Epithelial cell of proximal tubule (primary cell): ENCODE measurements around the gene SPAG4. TPM values are rescaled to one million over a fixed set of nuclear protein-coding genes. Genes with fewer than 3 reads are reported as not detected.

Experiments used
- DNase-seq: peaks from one replicate; pipeline ENCODE4 v3.0.0-alpha.2; 2011; ENCODE audit warnings: low read depth
- H3K4me3 ChIP-seq: 2 replicates; pipeline ENCODE4 v1.5.1; 2011; ENCODE audit warnings: low read depth, mild to moderate bottlenecking, low read length
- total RNA-seq: library from RNA; depleted of rRNA; stranded (reverse); fragments of >200 nt; gene quantifications from 2 replicates; pipeline ENCODE4 v1.2.3, GENCODE V29; 2015
- TF ChIP-seq, protein P1 (sequence below): conservative IDR thresholded peaks from 2 replicates; pipeline ENCODE4 v1.5.1; 2012; ENCODE audit warnings: low read depth, mild to moderate bottlenecking, low read length

Gene SPAG4
- total RNA-seq, 1 donor from 2014 or later = 15.9 TPM

DNA sequence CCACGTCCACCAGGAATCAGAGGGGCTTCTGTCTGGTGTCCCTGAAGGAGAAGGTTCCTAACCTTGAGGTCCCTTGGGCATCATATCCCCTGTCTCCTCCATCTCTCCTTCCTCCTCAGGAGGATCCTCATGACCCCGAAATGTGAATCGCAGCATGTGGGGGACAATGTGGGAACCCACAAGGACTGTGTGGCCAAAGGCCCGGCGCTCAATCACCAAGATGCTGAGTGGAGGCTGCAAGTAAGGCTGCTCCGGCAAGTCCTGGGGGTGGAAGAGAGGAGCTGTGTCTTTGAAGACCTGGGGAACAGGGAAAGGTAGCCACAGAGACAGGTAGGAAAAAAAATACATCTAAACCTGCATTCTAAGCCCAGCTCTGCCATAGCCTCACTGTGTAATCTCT is 36.4 kb upstream of the SPAG4 start:
- TF ChIP-seq, protein P1, sequence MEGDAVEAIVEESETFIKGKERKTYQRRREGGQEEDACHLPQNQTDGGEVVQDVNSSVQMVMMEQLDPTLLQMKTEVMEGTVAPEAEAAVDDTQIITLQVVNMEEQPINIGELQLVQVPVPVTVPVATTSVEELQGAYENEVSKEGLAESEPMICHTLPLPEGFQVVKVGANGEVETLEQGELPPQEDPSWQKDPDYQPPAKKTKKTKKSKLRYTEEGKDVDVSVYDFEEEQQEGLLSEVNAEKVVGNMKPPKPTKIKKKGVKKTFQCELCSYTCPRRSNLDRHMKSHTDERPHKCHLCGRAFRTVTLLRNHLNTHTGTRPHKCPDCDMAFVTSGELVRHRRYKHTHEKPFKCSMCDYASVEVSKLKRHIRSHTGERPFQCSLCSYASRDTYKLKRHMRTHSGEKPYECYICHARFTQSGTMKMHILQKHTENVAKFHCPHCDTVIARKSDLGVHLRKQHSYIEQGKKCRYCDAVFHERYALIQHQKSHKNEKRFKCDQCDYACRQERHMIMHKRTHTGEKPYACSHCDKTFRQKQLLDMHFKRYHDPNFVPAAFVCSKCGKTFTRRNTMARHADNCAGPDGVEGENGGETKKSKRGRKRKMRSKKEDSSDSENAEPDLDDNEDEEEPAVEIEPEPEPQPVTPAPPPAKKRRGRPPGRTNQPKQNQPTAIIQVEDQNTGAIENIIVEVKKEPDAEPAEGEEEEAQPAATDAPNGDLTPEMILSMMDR = no peak
- no peak for DNase-seq
- H3K4me3 ChIP-seq = no peak overlapping the region

DNA sequence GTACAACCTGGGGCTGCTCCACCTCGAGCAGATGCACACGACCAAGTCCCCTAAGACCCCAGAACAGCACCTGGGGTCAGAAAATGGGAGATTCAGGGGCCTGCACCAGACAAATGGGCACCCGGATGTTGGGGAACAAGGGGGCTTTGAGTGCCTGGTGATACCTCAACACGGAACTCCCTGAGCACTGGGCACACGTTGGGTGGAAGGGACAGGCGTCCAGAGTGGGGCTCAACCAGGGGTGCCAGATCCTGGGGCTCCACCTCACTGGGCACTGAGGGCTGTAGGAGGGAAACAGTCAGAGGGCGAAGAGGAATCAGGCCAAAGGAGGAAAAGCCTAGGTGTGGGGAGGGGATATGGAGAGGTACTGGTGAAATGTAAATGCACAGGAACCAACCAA is 33.5 kb upstream of the SPAG4 start:
- no peak overlapping the region for H3K4me3 ChIP-seq
- DNase-seq = no peak
- TF ChIP-seq, protein P1 = no peak

DNA sequence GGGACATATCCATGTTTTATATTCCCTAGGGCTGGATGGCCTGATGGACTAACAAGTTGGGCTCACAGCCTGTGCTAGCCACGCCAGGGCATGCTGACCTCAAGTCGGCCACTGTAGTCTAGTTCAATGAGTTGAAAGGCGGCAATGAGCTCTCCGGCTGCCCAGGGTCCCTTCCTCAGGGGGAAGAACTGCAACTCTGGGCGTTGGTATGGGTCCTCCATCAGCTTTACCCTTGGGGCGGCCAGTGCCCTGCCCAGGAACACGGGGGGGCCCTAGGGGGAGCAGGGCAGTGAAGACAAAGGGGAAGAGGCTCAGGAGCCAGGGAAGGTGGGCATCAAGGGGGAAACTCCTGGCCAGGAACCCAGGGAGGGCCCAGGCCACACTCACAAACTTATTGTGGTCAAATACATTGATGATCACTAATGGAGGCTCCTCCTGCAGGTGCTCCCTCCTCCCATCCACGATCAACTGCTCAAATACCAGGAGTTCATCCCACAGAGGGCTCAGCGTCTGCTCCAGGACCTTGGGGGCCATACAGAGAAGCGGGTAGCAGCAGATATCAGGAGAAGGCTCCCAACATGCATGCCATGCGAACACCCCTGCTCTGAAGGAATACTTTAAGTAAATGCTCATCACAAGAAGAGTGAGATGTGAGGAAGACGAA is 32.8 kb upstream of the SPAG4 start:
- TF ChIP-seq, protein P1 = no peak
- no peak for DNase-seq
- H3K4me3 ChIP-seq = no peak overlapping the region

DNA sequence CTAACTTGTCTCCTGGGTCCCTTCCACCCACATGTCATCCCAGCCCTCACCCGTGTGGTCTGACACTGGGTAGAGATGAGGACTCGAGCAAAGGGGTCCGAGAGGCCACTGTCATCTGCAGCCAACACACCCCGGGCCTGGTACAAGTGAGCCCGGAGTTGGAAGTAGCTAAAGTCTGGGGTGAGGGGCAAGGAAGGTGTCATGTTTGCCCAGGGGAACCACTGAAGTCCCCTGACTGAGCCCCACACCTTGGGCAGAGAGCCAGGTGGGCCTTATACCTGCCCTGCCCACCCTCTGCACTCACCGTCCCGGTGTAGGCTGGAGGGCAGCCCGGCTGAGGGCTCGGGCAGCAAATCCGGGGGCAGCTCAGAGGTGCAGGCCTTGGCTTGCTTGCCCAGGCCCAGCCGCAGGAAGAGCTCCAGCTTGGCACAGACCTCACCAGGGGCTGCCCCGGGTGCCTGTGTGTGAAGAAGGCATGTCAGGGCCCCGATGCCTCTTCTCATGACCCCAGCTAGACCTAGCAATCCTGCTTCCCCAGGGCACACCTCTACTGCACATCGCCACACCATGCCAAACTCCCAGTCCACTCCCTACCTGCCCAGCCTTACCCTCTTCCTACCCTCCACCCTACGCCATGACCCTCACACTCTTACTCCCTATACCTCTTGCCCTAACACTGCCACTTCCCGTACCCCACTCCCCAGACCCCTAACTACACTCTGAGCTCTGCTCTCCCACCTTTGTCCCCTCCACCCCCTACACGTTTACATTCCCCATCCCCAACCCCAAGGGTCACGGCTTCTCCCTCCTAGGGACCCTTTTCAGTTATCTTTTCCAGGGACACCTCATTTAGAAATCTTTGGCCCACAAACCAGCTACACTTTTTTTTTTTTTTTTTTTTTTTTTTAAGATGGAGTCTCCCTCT is 31.7 kb upstream of the SPAG4 start:
- no peak for DNase-seq
- TF ChIP-seq, protein P1 = no peak
- no peak overlapping the region for H3K4me3 ChIP-seq

DNA sequence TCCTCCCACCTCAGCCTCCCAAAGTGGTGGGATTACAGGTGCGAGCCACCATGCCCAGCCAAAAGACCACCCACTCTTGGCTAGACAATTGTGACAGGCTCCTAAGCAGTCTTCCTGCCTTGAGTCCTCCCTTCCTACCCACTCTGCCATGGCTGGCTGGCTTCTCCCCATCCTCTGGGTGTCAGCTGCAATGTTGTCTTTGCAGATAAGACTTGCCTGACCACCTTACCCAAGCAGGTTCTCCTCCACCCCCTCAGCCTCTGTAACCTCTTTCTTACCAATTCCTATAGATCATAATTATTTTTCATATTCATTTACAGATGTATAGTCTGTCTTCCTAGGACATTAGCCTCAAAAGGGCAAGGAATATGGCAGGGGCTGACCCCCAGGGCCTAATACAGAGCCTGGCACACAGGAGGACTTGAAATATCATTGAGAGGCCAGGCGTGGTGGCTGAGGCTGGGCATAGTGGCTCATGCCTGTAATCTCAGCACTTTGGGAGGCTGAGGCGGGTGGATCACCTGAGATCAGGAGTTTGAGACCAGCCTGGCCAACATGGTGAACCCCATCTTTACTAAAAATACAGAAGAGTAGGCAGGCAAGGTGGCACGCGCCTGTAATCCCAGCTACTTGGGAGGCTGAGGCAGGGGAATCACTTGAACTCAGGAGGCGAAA is 28.7 kb upstream of the SPAG4 start:
- H3K4me3 ChIP-seq = no peak overlapping the region
- no peak for DNase-seq
- TF ChIP-seq, protein P1 = no peak

DNA sequence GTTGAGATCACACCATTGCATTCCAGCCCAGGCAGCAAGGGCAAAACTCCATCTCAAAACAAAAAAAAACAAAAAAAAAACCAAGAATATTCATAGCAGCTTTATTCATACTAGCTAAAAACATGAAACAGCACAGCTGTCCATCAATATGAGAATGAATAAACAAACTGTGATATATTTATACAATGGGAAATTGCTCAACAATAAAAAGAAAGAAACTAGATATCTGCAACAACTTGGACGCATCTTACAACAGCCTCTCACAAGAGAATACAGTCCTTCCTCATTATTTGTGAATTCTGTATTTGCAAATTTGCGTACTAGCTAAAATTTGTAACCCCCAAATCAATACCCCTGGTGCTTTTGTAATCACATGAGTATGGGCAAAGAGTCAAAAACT is 28.2 kb upstream of the SPAG4 start:
- DNase-seq = no peak
- no peak overlapping the region for H3K4me3 ChIP-seq
- TF ChIP-seq, protein P1 = no peak
